Measurements from ENCODE around the gene ADH7. TPM values are rescaled to one million over a fixed set of nuclear protein-coding genes. Genes with fewer than 3 reads are reported as not detected.
A peak's percentile ranks its signal among the peaks of the same experiment; 100 is the strongest.
"Not testable (repeated sequence)": the region's sequence is repeated elsewhere in the genome, so short reads cannot be mapped to it uniquely, and the experiment has no call there.

ADH7 gene
- total RNA-seq, 3 donors from 2014 or later: not detected

GRCh38 chr4:99437723-99438404 lies 2.7 kb upstream of the ADH7 start:
- no peak for DNase-seq
- no peak for ATAC-seq
- intact Hi-C loops (cut with DNase I, micrococcal nuclease): no loop called here

GRCh38 chr4:99436976-99437722 lies 2.0 kb upstream of the ADH7 start:
- H3K36me3 ChIP-seq (ENCODE audit: low read depth): no peaks in the 10 kb centered on the region
- ATAC-seq (peak; percentile 34), DNase-seq (no peak)
- TF ChIP-seq CTCF (IDR thresholded peaks at IDR 0.05): no peak
- intact Hi-C loops (cut with DNase I, micrococcal nuclease): no loop called here
- no peaks in the 10 kb centered on the region for H3K9me3 ChIP-seq
- no peak overlapping the region for H3K4me3 ChIP-seq
- no peaks in the 10 kb centered on the region for H3K4me1 ChIP-seq (ENCODE audit: low read depth)

More at GRCh38 chr4:99437723-99438404, 2.7 kb upstream of the ADH7 start:
- no peaks in the 10 kb centered on the region for H3K9me3 ChIP-seq
- H3K36me3 ChIP-seq (ENCODE audit: low read depth): no peaks in the 10 kb centered on the region
- TF ChIP-seq CTCF (IDR thresholded peaks at IDR 0.05): no peak
- no peak overlapping the region for H3K4me3 ChIP-seq
- no peaks in the 10 kb centered on the region for H3K4me1 ChIP-seq (ENCODE audit: low read depth)

GRCh38 chr4:99436462-99436861 lies 1.3 kb upstream of the ADH7 start:
- ATAC-seq (peak; percentile 76), DNase-seq (no peak)
- no peak for TF ChIP-seq CTCF (IDR thresholded peaks at IDR 0.05)
- H3K4me3 ChIP-seq: no peak overlapping the region
- H3K9me3 ChIP-seq: no peaks in the 10 kb centered on the region
- H3K36me3 ChIP-seq (ENCODE audit: low read depth): no peaks in the 10 kb centered on the region
- intact Hi-C loops (cut with DNase I, micrococcal nuclease): no loop called here
- no peaks in the 10 kb centered on the region for H3K4me1 ChIP-seq (ENCODE audit: low read depth)

- ATAC-seq (no peak), DNase-seq (no peak)
- Histone ChIP-seq H3K4me1 (ENCODE audit: low read depth) (no peaks in the 10 kb centered on the region), H3K9me3 (no peaks in the 10 kb centered on the region), H3K36me3 (ENCODE audit: low read depth) (no peaks in the 10 kb centered on the region), H3K4me3 (no peak overlapping the region)
- no peak for TF ChIP-seq CTCF (IDR thresholded peaks at IDR 0.05)
- intact Hi-C loops (cut with DNase I, micrococcal nuclease): no loop called here
Observed at GRCh38 chr4:99430106-99430505, 5.0 kb downstream of the ADH7 start.

GRCh38 chr4:99417125-99417524 lies 18.0 kb downstream of the ADH7 start:
- Histone ChIP-seq H3K9me3 (no peaks in the 10 kb centered on the region), H3K4me1 (ENCODE audit: low read depth) (peaks cover 35% of the 10 kb centered on the region), H3K36me3 (ENCODE audit: low read depth) (no peaks in the 10 kb centered on the region), H3K4me3 (no peak overlapping the region)
- no peak for DNase-seq
- ATAC-seq: peak; percentile 87
- TF ChIP-seq CTCF (IDR thresholded peaks at IDR 0.05): no peak
- intact Hi-C loops (cut with DNase I, micrococcal nuclease): no loop called here

GRCh38 chr4:99415762-99416161 lies 19.4 kb downstream of the ADH7 start:
- ATAC-seq; DNase-seq; H3K4me3 ChIP-seq; H3K36me3 ChIP-seq (ENCODE audit: low read depth); H3K9me3 ChIP-seq; intact Hi-C loops (cut with DNase I, micrococcal nuclease): not testable (repeated sequence)
- H3K4me1 ChIP-seq (ENCODE audit: low read depth): peaks cover 35% of the 10 kb centered on the region

- peaks cover 35% of the 10 kb centered on the region for H3K4me1 ChIP-seq (ENCODE audit: low read depth)
- ATAC-seq; H3K9me3 ChIP-seq; intact Hi-C loops (cut with DNase I, micrococcal nuclease); DNase-seq; H3K4me3 ChIP-seq; H3K36me3 ChIP-seq (ENCODE audit: low read depth): not testable (repeated sequence)
Observed at GRCh38 chr4:99414902-99415301, 20.2 kb downstream of the ADH7 start.

All from mucosa of descending colon (tissue), 3 donors.